ENCODE measurements around the gene VPS8.

The VPS8 gene

GRCh38 chr3:184811999-184812661 is at the start of gene VPS8:
Gene VPS8, plus strand, starts transcription at chr3:184812166. Its CDS starts 12,467 bp downstream, at chr3:184824633.
- peak; percentile 62 for DNase-seq (ENCODE audit: low read depth)

DNA sequence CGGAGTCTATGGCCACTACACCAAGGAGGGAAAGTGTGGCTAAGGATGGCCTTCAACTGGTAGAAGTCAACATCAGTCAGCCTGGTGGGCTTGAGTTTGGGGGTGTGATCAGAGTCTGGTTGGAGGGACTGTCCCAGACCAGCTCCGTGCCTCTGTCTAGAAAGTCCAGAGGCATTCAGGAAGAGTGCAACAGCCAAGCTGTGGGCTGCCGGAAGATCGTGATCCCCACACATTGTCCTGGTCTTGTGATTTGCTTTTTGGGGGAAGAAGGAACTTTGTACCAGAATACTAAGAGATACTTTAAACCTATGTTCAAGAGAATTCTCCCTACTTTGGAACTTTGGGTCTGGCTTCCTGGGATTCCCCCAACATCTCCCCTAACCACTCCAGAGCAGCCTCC is 47.8 kb upstream of the VPS8 start:
- DNase-seq (ENCODE audit: low read depth), result no peak

DNA sequence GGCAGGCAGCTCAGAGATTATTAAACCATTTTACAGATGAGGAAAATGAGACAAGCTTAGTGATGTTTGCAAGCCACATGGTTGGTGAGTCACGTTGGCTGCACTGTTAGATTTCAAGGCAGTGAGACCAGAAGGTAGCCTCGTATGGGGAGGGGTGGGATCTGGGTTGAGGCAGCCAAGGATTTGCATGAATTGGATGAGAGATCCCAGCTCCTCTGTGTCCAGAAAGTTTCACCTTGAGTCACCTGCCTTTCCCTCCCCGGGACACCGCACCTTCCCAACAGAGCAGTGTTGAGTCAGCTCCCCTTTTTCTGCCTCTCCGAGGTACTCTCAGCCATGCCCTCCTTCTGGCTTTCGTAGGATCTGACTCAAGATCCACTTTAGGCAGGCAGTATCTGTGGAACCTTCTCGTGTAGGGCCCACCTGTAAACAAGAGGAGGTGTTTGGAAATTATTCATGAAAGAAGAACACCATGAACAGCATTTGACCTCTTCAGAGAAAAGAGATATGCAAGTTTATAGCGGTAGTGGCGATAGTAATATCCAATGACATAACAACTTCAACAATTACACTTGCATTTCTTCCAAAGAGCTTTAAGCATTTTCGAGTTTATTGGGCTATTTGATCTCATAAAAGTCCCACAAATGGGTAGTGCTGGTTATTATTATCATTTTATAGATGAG is 46.8 kb upstream of the VPS8 start:
- DNase-seq (ENCODE audit: low read depth), result no peak

DNA sequence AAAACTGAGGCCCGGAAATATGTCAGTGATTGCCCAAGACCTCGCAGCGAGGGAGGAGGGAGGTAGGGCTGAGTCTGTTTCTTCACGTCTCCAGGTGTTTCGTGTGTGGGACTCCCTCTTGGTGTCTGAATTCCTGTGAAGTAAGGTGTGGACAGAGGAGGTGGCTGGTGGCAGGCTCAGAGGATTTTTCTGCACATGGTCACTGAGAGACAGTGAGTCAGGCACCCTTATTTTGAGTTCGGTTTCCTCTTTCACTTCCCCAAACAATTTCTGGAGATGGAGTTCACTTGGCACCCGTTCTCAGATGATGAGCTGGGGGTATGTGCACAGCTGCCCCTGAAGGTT is 46.3 kb upstream of the VPS8 start:
- no peak for DNase-seq (ENCODE audit: low read depth)

DNA sequence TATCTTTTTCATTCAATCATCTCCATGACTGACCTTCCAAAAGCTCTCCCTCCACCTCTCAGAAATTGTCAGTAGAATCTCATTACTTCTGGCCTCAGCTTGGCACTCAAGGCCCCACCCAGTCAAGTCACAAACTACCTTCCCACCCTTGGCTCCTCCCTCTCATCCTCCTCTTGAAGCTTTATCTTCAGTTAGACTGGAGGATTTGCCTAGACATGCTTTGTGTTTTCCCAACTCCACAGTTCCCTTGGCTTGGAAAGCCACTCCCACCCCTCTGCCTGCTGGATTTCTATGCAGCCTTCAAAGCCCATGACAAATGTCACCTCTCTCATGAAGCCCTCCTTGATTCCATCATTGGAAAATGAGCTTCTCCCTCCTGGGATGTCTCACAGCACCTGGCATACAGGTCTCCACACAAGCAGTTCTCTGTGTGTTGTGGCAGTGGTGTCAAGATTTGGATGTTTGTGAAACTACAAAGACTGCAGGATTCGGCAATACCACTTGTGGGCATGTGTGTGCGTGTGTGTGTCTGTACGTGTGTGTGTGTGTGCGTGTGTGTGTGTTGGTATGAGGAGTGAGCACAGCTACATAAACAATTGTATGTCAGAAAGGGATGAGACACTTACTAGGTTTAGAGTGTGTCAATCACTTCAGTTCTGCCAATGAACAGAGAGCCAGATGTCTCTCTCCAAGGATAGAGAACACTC is 45.3 kb upstream of the VPS8 start:
- no peak for DNase-seq (ENCODE audit: low read depth)

- DNase-seq (ENCODE audit: low read depth), result no peak
These were observed 44.6 kb upstream of the VPS8 start for GRCh38 chr3:184767377-184767776.

GRCh38 chr3:184769382-184770170 is 42.4 kb upstream of the VPS8 start:
- DNase-seq (ENCODE audit: low read depth), result no peak

DNA sequence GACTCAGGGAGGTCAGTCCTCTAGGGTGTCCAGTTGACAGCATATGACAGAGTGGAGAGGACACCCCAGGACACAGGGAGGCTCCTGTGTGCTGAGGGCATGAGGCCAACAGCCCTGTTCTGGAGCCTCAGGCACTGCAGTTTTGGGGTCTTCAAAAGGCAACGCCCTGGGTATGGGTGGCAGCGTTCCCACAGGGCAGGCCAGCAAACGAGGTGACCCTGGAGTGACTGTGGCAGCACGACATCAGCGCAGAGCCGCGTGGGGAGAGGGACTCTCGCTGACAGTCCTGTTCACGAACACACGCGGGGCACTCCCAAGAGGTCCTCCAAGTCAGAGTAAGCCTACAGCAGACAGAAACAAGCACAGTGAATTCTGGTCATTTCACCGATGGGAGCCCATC is 41.4 kb upstream of the VPS8 start:
- no peak for DNase-seq (ENCODE audit: low read depth)

- no peak for DNase-seq (ENCODE audit: low read depth)
These were observed 40.5 kb upstream of the VPS8 start for GRCh38 chr3:184771301-184772127.

DNA sequence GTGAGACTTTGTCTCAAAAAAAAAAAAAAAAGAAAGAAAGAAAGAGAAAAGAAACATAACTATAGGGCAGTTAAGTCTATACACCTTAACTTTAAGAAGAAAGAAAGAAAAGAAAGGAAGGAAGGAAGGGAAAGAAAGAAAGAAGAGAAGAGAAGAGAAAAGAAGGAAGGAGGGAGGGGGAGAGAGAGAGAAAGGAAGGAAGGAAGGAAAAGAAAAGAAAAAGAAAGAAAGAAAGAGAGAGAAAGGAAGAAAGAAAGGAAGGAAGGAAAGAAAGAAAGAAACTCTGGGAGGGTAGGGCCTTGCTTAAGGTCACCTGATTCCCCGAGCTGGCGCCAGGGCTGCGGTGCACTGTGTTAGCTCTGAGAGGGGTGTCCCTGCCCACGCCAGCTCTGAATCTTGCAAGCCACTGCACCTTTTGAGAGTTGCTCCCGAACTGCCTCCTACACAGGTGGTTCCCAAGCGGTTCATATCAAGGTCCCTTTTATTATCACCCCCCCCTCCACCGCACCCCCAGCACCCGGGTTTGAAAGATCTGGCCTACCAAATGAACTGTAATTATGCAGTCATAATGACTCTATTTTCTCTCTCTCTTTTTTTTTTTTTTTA is 39.2 kb upstream of the VPS8 start:
- no peak for DNase-seq (ENCODE audit: low read depth)

DNA sequence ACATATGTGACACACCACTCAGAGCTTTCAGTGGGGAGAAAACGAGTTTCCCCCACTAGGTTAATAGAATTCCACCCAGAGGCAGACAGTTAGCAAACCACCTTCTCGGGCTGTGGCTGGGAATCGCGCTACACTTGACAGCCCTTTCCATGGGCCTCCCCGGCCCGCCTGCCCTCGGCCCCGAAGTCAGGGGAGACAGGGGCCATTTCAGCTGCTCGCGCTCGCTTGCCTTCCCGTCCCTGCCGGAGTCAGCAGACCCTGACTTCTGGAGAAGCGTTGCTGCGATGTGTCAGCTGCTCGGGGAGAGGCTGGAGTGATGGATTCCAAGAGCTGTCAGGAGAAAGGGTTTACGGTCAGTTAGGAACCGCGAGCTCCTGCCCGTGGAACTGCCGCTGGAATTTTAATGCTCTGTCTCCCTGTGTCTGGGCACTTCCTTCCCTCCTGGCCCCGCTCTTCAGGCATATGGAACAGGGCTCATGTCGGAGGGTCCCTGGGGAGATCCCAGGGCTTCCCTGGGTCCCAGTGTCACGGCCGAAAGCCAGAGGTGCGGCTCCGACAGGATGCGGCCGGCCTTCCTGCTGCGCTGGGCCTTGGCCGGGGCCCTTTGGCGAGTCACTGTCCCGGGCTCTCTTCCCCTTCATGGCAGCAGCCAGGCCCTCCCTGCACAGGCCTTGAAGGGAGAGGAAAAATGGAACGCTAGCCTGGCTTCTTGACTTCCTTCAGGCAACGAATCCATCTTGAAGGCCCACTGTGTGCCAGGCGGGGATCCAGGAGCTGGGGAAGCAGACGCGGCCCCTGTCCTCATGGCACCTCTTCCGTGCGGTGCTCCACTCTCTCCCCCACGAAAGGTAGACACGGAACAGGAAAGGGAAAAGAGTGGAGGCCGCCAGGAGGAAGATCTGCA is 38.4 kb upstream of the VPS8 start:
- no peak for DNase-seq (ENCODE audit: low read depth)

DNA sequence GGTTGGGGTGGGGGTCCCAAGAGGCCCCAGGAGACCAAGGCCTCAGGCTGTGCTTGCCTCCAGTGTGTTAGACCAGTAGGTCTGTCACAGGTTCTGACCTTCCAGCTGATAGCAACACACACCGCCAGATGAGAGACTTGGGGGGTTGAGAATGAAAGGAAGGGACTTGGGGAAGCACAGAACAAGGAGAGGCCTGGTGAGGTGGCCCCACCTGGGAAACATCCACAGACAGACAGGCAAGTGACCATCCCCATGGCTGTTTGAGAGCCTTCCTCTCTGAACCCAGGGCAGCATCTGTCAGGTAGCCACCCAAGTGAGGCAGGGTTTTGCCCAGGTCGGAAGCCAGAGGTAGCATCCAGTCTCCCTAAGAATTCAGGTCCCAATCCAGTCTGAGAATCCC is 35.0 kb upstream of the VPS8 start:
- no peak for DNase-seq (ENCODE audit: low read depth)

DNA sequence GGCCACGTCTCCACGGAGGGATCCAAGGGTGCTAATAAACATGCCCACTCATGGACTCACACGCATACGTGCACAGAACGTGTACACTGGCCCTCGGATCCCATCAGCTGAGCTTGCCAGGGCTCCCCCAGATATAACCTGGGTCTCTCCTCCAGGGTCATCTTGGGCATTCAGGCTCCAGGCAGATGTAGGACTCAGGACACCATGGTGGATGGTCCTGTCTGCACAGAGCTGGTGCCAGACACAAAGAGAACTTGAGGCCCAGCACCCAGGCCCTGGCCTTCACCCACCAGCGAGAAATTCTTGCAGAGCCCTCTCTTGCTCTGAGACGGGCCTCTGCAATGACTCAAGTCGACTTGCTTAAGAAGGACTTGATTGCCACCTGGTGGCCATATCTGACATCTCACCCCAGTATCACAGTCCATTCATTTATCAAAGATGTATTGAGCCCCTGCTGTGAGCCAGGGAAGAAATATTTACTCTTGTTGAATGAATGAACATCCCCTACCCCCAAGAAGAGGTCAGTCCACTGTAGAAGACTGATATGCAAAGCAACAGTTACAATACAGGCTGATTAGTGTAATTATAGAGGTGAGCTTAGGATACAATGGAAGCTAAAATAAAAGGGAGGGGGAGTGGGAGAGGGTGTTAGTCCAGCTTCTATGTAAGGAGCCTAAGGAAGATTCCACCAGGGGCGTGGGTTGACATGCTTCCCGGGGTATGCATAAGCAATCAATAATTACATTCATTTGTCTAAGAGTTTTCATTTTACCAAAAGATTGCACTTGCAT is 34.2 kb upstream of the VPS8 start:
- DNase-seq (ENCODE audit: low read depth), result no peak

DNA sequence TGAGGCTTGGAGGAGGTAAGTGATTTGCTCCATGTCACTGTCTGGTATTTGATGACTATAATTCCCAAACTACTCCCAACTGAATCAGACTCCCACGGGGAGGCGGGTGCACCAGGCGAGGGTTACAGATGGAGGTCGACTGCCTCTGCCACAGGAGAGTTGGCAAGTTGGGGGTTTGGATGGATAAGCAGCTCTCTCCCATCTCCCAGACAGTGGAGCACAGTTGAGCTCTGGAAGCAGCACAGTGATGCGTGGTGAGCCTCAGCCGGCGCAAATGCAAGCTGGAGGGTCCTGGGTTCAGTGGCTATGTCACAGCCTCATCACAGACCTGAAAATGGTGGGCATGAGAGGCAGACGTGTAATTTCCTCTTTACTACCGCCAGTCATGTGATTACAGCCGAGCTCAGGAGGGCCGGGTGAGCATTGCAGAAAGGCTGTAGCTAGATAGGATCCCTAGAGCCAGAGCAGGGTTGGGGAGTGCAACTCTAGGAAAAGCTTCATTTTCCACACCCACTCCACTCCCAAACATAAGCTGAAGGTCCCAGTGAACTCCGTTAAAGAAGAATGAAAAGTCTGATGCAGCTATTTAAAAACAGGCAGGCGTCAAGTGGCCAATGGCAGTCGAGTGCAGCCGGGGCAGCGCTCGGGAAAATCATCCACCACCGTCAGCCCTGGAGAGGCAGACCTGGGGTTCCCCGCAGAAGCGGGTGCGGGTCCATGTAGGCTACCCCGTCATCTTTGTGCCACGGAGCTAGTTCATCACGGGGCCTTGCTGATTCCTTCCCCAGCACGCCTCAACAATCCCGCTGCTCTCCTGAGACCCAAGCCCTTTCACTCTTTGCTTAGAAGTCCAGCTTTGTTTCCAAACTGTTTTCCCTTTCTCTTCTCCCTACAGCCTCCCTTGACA is 33.3 kb upstream of the VPS8 start:
- no peak for DNase-seq (ENCODE audit: low read depth)

GRCh38 chr3:184780981-184781515 is 30.9 kb upstream of the VPS8 start:
- DNase-seq (ENCODE audit: low read depth), result no peak

- DNase-seq (ENCODE audit: low read depth), result no peak
These were observed 30.2 kb upstream of the VPS8 start for GRCh38 chr3:184781801-184782200.

DNA sequence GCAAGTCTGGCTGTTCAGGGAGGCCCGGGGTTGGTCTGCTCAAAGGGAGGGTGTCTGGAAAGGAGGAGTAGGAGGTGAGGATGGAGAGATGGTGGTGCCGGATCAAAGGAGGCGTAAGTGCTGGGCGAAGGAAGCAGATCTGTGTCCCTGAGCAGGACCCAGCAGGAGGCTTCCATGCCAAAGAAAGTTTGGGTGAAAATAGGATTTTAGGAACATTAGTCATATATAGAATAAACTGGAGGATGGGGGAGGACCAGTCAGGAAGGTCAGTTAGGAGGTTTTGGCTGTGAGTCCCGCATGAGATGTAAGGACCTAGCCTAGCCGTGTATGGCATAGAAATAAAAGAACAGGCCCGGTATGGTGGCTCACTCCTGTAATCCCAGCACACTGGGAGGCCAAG is 28.6 kb upstream of the VPS8 start:
- DNase-seq (ENCODE audit: low read depth), result no peak
